ENCODE results near the gene MCIDAS.

MCIDAS gene

GRCh38 chr5:55180016-55180415, 47.1 kb downstream of the MCIDAS start:
- Histone ChIP-seq H3K27ac (ENCODE audit: low read depth, low read length) (no peak overlapping the region), H4K20me1 (ENCODE audit: low read depth, low read length) (no peaks in the 10 kb centered on the region), H3K36me3 (ENCODE audit: low read length) (no peaks in the 10 kb centered on the region), H3K9me3 (ENCODE audit: insufficient read depth, low read length) (no peaks in the 10 kb centered on the region), H3K4me2 (ENCODE audit: low read depth, low read length, poor library complexity, severe bottlenecking) (no peak overlapping the region), H3K9ac (ENCODE audit: low read length) (no peak overlapping the region), H3F3A (ENCODE audit: insufficient read depth) (no peaks in the 10 kb centered on the region), H3K79me2 (ENCODE audit: insufficient read depth, low read length) (no peaks in the 10 kb centered on the region), H3K27me3 (ENCODE audit: low read length) (no peaks in the 10 kb centered on the region), H3K4me3 (ENCODE audit: insufficient read depth, low read length, poor library complexity, severe bottlenecking) (no peak overlapping the region), H2AFZ (ENCODE audit: low read depth, low read length, severe bottlenecking) (no peak overlapping the region), H3K9me2 (replicated peaks; ENCODE audit: insufficient read depth, low read length) (no peaks in the 10 kb centered on the region)
- TF ChIP-seq CTCF (IDR thresholded peaks at IDR 0.05; ENCODE audit: insufficient read depth, low read length, poor library complexity, severe bottlenecking), result no peak
- TF ChIP-seq EZH2phosphoT487 (conservative IDR thresholded peaks at IDR 0.05; ENCODE audit: low read length), result no peak

- Histone ChIP-seq H3K27me3 (ENCODE audit: low read length) (no peaks in the 10 kb centered on the region), H3K79me2 (ENCODE audit: insufficient read depth, low read length) (no peaks in the 10 kb centered on the region), H3K36me3 (ENCODE audit: low read length) (no peaks in the 10 kb centered on the region), H4K20me1 (ENCODE audit: low read depth, low read length) (no peaks in the 10 kb centered on the region), H2AFZ (ENCODE audit: low read depth, low read length, severe bottlenecking) (no peak overlapping the region), H3K4me3 (ENCODE audit: insufficient read depth, low read length, poor library complexity, severe bottlenecking) (no peak overlapping the region), H3K9me3 (ENCODE audit: insufficient read depth, low read length) (no peaks in the 10 kb centered on the region), H3K9me2 (replicated peaks; ENCODE audit: insufficient read depth, low read length) (no peaks in the 10 kb centered on the region), H3K4me2 (ENCODE audit: low read depth, low read length, poor library complexity, severe bottlenecking) (peak overlapping the region; percentile 57), H3F3A (ENCODE audit: insufficient read depth) (peaks cover 6% of the 10 kb centered on the region; the same call in 1 of the 2 replicates), H3K9ac (ENCODE audit: low read length) (no peak overlapping the region), H3K27ac (ENCODE audit: low read depth, low read length) (no peak overlapping the region)
- TF ChIP-seq CTCF (IDR thresholded peaks at IDR 0.05; ENCODE audit: insufficient read depth, low read length, poor library complexity, severe bottlenecking), result no peak
- no peak for TF ChIP-seq EZH2phosphoT487 (conservative IDR thresholded peaks at IDR 0.05; ENCODE audit: low read length)
Observed at GRCh38 chr5:55177078-55177477, 50.0 kb downstream of the MCIDAS start.

GRCh38 chr5:55176176-55176818, 50.8 kb downstream of the MCIDAS start:
- Histone ChIP-seq H3K36me3 (ENCODE audit: low read length) (no peaks in the 10 kb centered on the region), H3K4me2 (ENCODE audit: low read depth, low read length, poor library complexity, severe bottlenecking) (peak overlapping the region; percentile 57), H4K20me1 (ENCODE audit: low read depth, low read length) (no peaks in the 10 kb centered on the region), H3K9me3 (ENCODE audit: insufficient read depth, low read length) (no peaks in the 10 kb centered on the region), H3K79me2 (ENCODE audit: insufficient read depth, low read length) (no peaks in the 10 kb centered on the region), H3K9me2 (replicated peaks; ENCODE audit: insufficient read depth, low read length) (no peaks in the 10 kb centered on the region), H3K27me3 (ENCODE audit: low read length) (no peaks in the 10 kb centered on the region), H3K9ac (ENCODE audit: low read length) (peak overlapping the region; percentile 32; the same call in 1 of the 2 replicates), H2AFZ (ENCODE audit: low read depth, low read length, severe bottlenecking) (peak overlapping the region; percentile 72), H3K27ac (ENCODE audit: low read depth, low read length) (no peak overlapping the region), H3F3A (ENCODE audit: insufficient read depth) (peaks cover 6% of the 10 kb centered on the region; the same call in 1 of the 2 replicates), H3K4me3 (ENCODE audit: insufficient read depth, low read length, poor library complexity, severe bottlenecking) (peak overlapping the region; percentile 40)
- TF ChIP-seq EZH2phosphoT487 (conservative IDR thresholded peaks at IDR 0.05; ENCODE audit: low read length) (no peak), CTCF (IDR thresholded peaks at IDR 0.05; ENCODE audit: insufficient read depth, low read length, poor library complexity, severe bottlenecking) (no peak)

Data from SU-DHL-6 (cell line).